GM12878 (cell line): Measurements from ENCODE around the gene IRF6. TPM values are rescaled to one million over a fixed set of nuclear protein-coding genes. Genes with fewer than 3 reads are reported as not detected.

Experiments used
- CBX3 ChIP-seq: fragments of 200-600 bp; sonication (generic); IDR thresholded peaks from 2 replicates; pipeline ENCODE4 v1.6.1; 2016; ENCODE audit warnings: low read depth, borderline replicate concordance
- ESRRA ChIP-seq: IDR thresholded peaks from 2 replicates; pipeline ENCODE4 v1.6.1; 2012; ENCODE audit warnings: mild to moderate bottlenecking, low read length, improper control_type of control experiment
- ETV6 ChIP-seq, 2 experiments: fragments of 450-650 bp in 1 of 2; IDR thresholded peaks in 1 of 2; conservative IDR thresholded peaks in 1 of 2; 2 replicates each; pipeline ENCODE4 v1.6.1; 2014; ENCODE audit warnings: antibody characterized with exemption in 1 of 2, borderline replicate concordance in 1 of 2, low read depth in 1 of 2, mild to moderate bottlenecking in 1 of 2, moderate library complexity in 1 of 2
- HDGF ChIP-seq: fragments of 450-650 bp; IDR thresholded peaks from 2 replicates; pipeline ENCODE4 v1.6.1; 2016; ENCODE audit warnings: antibody characterized with exemption
- LARP7 ChIP-seq: fragments of 450-650 bp; IDR thresholded peaks from 2 replicates; pipeline ENCODE4 v1.6.1; 2017; ENCODE audit warnings: mild to moderate bottlenecking
- MTA2 ChIP-seq: fragments of 450-650 bp; IDR thresholded peaks from 2 replicates; pipeline ENCODE4 v1.6.1; 2016; ENCODE audit warnings: low read depth, mild to moderate bottlenecking, moderate library complexity
- RAD51 ChIP-seq: fragments of 450-650 bp; IDR thresholded peaks from 2 replicates; pipeline ENCODE4 v1.6.1; 2016; ENCODE audit warnings: moderate library complexity, mild to moderate bottlenecking, inconsistent platforms
- RB1 ChIP-seq: fragments of 450-650 bp; formaldehyde crosslinking; IDR thresholded peaks from 2 replicates; pipeline ENCODE4 v1.6.1; 2017; ENCODE audit warnings: mild to moderate bottlenecking, borderline replicate concordance
- RCOR1 ChIP-seq: conservative IDR thresholded peaks from 2 replicates; pipeline ENCODE4 v1.6.1; 2012; ENCODE audit warnings: low read depth, low read length, improper control_type of control experiment
- REST ChIP-seq: IDR thresholded peaks from 2 replicates; pipeline ENCODE4 v1.6.1; 2012; ENCODE audit warnings: mild to moderate bottlenecking, low read depth, low read length
- SMC3 ChIP-seq: IDR thresholded peaks from 2 replicates; pipeline ENCODE4 v1.6.1; 2011; ENCODE audit warnings: low read length, improper control_type of control experiment, borderline replicate concordance
- SP1 ChIP-seq: IDR thresholded peaks from one replicate; pipeline ENCODE4 v1.6.1; 2011; ENCODE audit warnings: low read depth, low read length
- SPI1 ChIP-seq: IDR thresholded peaks from 2 replicates; pipeline ENCODE4 v1.6.1; 2011; ENCODE audit warnings: low read depth, mild to moderate bottlenecking, low read length, moderate library complexity, borderline replicate concordance; ENCODE audit not compliant: insufficient read depth
- SREBF2 ChIP-seq: IDR thresholded peaks from 2 replicates; pipeline ENCODE4 v1.6.1; 2012; ENCODE audit warnings: mild to moderate bottlenecking, low read length
- YBX1 ChIP-seq: fragments of 450-650 bp; IDR thresholded peaks from 2 replicates; pipeline ENCODE4 v1.6.1; 2016; ENCODE audit warnings: antibody characterized with exemption
- polyA plus RNA-seq, 11 experiments: library from polyadenylated mRNA; depleted of rRNA in 4 of 11; unstranded in 6 of 11; stranded (reverse) in 5 of 11; fragments of >200 nt; fragmentation: Nextera tagmentation in 4 of 11; fragmentation: Illumina TruSeq in 1 of 11; extraction: Ambion mirVana in 4 of 11; extraction: Trizol in 1 of 11; gene quantifications; 1 replicate in 1 of 11; 2 replicates in 10 of 11; pipeline versions ENCODE4 v1.2.1 to v1.2.3, GENCODE V29; 2011 to 2016; ENCODE audit warnings: inconsistent platforms in 2 of 11, missing spikeins in 2 of 11, low read depth in 1 of 11
- total RNA-seq, 4 experiments: library from RNA; depleted of rRNA in 3 of 4; stranded (reverse); fragments of >200 nt in 3 of 4; fragmentation: Illumina TruSeq in 1 of 4; extraction: Trizol in 1 of 4; gene quantifications; 2 replicates each; pipeline versions ENCODE4 v1.2.1 to v1.2.3, GENCODE V29; 2013 to 2021
- TF ChIP-seq, protein P1 (sequence below): fragments of 450-650 bp; IDR thresholded peaks from 2 replicates; pipeline ENCODE4 v1.6.1; 2016; ENCODE audit warnings: mild to moderate bottlenecking, moderate library complexity, borderline replicate concordance
- TF ChIP-seq, protein P2 (sequence below): IDR thresholded peaks from 2 replicates; pipeline ENCODE4 v1.6.1; 2012; ENCODE audit warnings: low read depth, low read length, improper control_type of control experiment

The IRF6 gene
- total and polyA plus RNA-seq, 10 of the 15 experiments (the other 5 are each of a cell fraction or from before 2014, with no cell fraction given), result 0.04 to 0.50 (median 0.09) TPM; not detected in 1

GRCh38 chr1:209784265-209785169, 21.4 kb downstream of the IRF6 start, which contains the start of gene C1orf74 (continued):
- TF ChIP-seq REST, result no peak
- peak; percentile 75; the same call in 1 of the 2 replicates for TF ChIP-seq RB1
- TF ChIP-seq SMC3, result no peak
- no peak for TF ChIP-seq YBX1
- TF ChIP-seq CBX3, result no peak
- peak in 1 of 2 experiments; percentile 80; a peak in 2 of 4 replicates for TF ChIP-seq ETV6 (conservative IDR thresholded peaks at IDR 0.05 in 1 of 2, IDR thresholded peaks at IDR 0.05 in 1 of 2; ENCODE audit: borderline replicate concordance in 1 of 2, low read depth in 1 of 2)
- TF ChIP-seq RCOR1, result peak; percentile 81; the same call in 1 of the 2 replicates
- no peak for TF ChIP-seq RAD51
- peak; percentile 67 for TF ChIP-seq SPI1
- TF ChIP-seq MTA2, result no peak
- peak; percentile 74 for TF ChIP-seq SP1
- 0 out of 2 replicates have a peak, but pooled peaks have one; percentile 51 for TF ChIP-seq HDGF
- TF ChIP-seq LARP7, result peak; percentile 66; the same call in 1 of the 2 replicates
- peak; percentile 45 for TF ChIP-seq SREBF2
- TF ChIP-seq ESRRA, result no peak
- TF ChIP-seq, protein P1, sequence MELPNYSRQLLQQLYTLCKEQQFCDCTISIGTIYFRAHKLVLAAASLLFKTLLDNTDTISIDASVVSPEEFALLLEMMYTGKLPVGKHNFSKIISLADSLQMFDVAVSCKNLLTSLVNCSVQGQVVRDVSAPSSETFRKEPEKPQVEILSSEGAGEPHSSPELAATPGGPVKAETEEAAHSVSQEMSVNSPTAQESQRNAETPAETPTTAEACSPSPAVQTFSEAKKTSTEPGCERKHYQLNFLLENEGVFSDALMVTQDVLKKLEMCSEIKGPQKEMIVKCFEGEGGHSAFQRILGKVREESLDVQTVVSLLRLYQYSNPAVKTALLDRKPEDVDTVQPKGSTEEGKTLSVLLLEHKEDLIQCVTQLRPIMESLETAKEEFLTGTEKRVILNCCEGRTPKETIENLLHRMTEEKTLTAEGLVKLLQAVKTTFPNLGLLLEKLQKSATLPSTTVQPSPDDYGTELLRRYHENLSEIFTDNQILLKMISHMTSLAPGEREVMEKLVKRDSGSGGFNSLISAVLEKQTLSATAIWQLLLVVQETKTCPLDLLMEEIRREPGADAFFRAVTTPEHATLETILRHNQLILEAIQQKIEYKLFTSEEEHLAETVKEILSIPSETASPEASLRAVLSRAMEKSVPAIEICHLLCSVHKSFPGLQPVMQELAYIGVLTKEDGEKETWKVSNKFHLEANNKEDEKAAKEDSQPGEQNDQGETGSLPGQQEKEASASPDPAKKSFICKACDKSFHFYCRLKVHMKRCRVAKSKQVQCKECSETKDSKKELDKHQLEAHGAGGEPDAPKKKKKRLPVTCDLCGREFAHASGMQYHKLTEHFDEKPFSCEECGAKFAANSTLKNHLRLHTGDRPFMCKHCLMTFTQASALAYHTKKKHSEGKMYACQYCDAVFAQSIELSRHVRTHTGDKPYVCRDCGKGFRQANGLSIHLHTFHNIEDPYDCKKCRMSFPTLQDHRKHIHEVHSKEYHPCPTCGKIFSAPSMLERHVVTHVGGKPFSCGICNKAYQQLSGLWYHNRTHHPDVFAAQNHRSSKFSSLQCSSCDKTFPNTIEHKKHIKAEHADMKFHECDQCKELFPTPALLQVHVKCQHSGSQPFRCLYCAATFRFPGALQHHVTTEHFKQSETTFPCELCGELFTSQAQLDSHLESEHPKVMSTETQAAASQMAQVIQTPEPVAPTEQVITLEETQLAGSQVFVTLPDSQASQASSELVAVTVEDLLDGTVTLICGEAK, result peak; percentile 96
- TF ChIP-seq, protein P2, sequence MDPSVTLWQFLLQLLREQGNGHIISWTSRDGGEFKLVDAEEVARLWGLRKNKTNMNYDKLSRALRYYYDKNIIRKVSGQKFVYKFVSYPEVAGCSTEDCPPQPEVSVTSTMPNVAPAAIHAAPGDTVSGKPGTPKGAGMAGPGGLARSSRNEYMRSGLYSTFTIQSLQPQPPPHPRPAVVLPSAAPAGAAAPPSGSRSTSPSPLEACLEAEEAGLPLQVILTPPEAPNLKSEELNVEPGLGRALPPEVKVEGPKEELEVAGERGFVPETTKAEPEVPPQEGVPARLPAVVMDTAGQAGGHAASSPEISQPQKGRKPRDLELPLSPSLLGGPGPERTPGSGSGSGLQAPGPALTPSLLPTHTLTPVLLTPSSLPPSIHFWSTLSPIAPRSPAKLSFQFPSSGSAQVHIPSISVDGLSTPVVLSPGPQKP, result peak; percentile 58; the same call in 1 of the 2 replicates
